ENCODE data around the gene SESN2.
"Not testable (repeated sequence)": the region's sequence is repeated elsewhere in the genome, so short reads cannot be mapped to it uniquely, and the experiment has no call there.

The SESN2 gene

GRCh38 chr1:28326984-28327383, 67.7 kb downstream of the SESN2 start:
- no peak for DNase-seq (ENCODE audit: low read depth, low spot score)

- not testable (repeated sequence) for DNase-seq (ENCODE audit: low read depth, low spot score)
Observed at GRCh38 chr1:28327431-28327830, 68.1 kb downstream of the SESN2 start.

GRCh38 chr1:28328228-28328648, 68.9 kb downstream of the SESN2 start:
- DNase-seq (ENCODE audit: low read depth, low spot score), result no peak

- peak; percentile 51 for DNase-seq (ENCODE audit: low read depth, low spot score)
Observed at GRCh38 chr1:28329395-28330153, 70.3 kb downstream of the SESN2 start.

All from astrocyte of the hippocampus (primary cell).